Eye (tissue), 1 donor: Measurements from ENCODE around the gene ALDH3A2.
A peak's percentile ranks its signal among the peaks of the same experiment; 100 is the strongest.

ENCODE experiments used
- DNase-seq: peaks from one replicate; pipeline ENCODE4 v3.0.0-alpha.2; 2015

The ALDH3A2 gene

DNA sequence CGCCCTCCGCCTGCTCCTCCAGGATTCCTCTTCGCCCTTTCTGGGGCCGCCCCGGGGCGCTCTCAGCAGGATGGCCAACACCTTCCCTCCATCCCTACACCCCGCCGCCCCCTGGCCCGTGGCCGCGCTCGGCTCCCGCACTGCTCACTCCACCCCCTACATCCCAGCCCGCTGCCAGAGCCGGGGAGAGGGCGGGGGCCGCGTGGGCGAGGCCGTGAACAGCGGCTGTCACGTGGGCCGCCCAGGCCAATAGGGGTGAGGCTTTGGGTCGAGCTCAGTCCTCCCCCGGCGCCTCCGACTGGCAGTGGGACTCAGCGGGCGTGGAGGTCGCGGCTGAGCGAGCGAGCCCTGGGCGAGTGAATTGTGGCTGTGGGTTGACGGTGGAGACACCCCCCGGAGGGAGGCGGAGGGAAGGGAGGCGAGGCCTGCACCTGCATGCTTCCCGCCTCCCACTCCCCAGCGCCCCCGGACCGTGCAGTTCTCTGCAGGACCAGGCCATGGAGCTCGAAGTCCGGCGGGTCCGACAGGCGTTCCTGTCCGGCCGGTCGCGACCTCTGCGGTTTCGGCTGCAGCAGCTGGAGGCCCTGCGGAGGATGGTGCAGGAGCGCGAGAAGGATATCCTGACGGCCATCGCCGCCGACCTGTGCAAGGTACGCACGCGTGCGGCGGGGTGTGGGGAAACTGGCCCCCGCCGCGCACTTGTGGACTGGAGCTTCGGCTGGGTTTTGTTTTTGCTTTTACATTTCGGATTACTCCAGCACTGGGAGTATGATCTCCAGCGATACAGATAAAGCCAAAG, at the start of gene ALDH3A2:
Gene ALDH3A2 (plus strand): TSS at position 277 of the 799 bp plus-strand sequence. CDS start 221 bp downstream, at position 498.
- DNase-seq = peak; percentile 98

- no peak for DNase-seq
These were observed 38.2 kb upstream of the ALDH3A2 start for GRCh38 chr17:19610311-19610710.

DNA sequence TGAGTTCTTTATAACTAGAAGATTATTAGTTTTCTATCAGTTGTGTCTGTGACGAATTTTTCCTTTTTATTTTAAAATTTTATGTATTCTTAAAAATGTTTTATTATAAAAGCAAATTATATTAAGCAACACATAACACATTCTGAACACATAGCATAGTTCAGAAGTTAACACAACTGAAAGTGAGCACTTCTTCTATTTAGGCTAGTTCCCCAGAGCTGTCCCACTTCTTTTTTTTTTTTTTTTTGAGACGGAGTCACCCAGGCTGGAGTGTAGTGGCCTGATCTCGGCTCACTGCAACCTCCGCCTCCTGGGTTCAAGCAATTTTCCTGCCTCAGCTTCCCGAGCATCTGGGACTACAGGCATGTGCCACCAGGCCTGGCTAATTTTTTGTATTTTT, 37.7 kb upstream of the ALDH3A2 start:
- DNase-seq = no peak

- DNase-seq = no peak
These were observed 34.6 kb upstream of the ALDH3A2 start for GRCh38 chr17:19613979-19614378.

DNA sequence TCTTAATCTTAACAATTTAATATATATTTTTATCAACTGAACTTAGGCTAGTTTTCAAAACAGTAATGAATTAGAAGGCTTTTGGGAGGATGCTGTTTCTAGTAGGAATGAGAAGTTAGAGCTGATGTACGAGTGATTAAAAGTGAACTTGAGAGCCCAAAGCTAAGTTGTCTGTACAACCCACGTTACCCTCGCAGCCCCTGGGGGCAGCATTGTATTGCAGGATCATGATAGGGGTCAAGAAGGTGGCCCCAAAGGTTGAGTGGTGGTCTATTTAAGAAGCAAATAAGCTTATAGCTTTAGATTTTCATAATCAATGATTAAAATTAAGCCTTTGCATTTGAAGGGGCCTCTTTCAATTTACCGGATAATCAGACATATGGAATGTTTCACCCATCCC, 33.7 kb upstream of the ALDH3A2 start:
- no peak for DNase-seq

GRCh38 chr17:19618015-19618414, 30.5 kb upstream of the ALDH3A2 start:
- DNase-seq = no peak

- peak; percentile 36 for DNase-seq
These were observed 28.7 kb upstream of the ALDH3A2 start for GRCh38 chr17:19619705-19620325.

DNA sequence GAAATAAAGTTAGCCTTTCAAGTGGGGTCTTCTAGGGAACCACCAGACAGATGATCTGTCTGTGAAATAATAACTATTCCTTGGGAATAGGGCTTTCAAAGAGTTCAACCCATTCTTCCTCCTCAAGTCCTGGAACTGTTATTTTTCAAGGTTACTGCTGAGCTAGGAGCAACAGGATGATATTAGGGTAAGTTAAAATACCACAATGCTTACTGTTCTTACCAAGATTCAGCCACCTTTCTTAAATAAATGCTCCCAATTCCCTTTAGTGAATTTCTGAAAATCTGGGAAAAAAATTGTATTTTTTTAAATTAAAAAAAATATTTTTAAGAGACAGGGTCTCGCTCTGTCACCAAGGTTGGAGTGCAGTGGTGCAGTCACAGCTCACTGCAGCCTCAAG, 26.9 kb upstream of the ALDH3A2 start:
- no peak for DNase-seq

DNA sequence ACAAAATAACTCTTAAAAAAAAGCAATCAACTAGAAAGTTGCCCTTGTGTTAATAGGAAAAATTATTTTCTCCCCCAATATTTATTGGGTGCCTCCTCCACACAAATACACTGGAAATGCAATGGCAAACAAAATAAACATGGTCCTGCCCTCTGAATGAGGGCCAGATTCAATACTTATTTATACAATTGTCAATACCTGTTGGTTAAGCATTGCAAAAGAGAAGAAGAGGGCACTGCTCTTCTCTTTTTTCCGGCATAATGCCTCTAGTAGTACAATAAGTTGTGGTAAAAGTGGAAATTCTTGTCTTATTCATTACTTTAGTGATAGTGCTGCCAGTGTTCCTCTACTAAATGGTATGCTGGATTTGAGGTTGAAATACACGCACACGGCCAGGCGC, 22.5 kb upstream of the ALDH3A2 start:
- DNase-seq = no peak

DNA sequence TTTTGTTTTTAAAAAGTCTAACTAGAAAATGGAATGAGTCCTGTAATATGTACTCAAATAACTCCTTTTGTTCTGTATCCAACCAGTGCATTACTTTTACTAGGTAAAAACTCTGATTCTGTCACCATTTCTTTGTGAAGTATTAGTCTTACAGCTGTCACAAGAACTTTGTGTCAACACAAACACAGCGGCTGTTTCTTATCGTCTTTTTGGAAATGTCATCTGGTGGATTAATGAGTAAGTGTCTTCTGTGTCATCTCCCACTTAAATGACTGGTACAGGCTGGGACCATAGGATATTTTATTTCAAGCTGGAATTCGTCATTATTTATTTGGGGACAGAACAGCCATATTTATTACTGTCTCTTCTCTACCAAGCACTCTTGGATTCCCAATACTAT, 19.1 kb upstream of the ALDH3A2 start:
- no peak for DNase-seq

DNA sequence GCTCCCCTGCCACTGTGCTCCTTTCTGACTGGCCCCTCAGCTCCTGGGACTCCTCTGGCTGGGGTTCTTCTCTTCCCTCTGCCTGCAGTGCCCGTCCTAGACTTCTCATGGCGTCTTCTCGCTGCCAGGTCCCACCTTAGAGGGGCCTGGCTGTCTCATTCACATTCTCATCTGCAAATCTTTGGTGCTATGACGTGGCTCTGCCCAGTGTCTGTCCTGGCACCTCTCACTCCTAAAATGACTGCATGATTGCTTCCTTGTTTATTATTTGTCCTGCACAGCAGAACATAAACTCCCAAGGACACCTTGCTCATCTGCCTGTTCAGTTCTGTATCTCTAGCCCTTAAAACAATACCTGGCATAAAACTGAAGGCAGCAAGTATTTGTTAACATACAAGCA, 18.5 kb upstream of the ALDH3A2 start:
- DNase-seq = no peak

DNA sequence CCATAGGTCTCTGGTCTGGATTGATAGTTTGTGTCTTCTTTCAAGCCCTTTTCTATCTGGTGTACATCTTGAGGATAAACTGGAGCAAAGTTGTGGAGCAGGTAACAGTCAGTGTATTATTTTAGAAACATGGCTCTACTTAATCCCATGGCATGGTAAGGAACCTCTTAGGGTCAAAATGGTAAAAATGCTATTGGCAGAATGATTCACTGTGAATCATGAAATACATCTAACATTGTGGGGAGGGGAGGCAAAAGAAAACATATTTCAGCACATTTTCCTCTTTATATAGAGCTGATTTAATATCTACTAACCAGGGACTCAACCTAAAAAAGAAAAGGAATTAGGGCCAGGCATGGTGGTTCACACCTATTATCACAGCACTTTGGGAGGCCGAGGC, 17.9 kb upstream of the ALDH3A2 start:
- no peak for DNase-seq

- no peak for DNase-seq
These were observed 16.6 kb upstream of the ALDH3A2 start for GRCh38 chr17:19631905-19632304.

GRCh38 chr17:19641687-19642372, 6.7 kb upstream of the ALDH3A2 start:
- no peak for DNase-seq

DNA sequence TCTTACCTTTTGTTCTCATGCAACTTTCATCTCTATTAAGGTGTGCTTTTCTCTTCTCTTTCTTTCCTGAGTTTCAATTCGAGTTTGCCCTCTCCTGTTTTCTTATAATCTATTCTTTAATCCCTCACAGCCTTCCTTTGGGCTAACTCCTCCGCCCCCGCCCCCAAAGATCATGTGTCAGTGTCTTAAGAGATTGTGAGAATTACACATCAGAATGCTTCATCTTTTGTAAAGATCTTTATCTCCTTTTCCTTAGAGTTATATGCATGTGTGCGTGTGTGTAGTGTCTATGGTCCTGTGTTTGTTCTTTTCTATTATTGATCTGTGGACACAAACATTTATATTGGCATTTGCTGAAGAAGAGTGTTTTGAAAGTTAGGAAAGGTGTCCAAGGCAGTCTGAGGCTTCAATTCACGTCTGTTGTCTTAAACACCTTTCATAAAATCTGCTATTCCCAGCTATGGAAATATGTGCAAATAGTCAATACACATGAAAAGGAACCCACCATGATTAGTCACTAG, 6.1 kb upstream of the ALDH3A2 start:
- no peak for DNase-seq

GRCh38 chr17:19644493-19645210, 3.9 kb upstream of the ALDH3A2 start:
- DNase-seq = no peak

DNA sequence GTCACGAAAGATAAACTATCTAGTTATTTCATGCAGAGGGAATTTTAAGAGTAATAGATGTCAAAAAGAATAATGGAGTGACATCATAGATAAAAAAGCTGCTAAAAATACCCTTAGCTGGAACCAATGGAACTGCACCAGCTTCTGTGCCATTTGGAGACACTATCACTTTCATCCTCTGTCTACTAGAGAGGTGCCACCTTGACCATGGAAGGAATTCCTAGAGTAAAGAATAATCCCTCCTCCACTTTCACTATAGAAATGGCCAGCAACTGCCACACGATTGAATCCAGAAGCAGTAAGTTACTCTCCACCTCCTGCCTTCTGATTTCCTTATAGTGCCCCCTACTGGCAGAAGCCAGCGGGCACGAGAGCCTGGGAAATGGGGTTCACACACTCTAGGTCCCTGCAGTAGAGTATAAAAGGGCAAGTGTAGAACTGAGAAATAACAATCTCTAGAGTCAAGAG, 2.8 kb upstream of the ALDH3A2 start:
- peak; percentile 51 for DNase-seq

GRCh38 chr17:19646788-19647696, 1.5 kb upstream of the ALDH3A2 start:
- no peak for DNase-seq

DNA sequence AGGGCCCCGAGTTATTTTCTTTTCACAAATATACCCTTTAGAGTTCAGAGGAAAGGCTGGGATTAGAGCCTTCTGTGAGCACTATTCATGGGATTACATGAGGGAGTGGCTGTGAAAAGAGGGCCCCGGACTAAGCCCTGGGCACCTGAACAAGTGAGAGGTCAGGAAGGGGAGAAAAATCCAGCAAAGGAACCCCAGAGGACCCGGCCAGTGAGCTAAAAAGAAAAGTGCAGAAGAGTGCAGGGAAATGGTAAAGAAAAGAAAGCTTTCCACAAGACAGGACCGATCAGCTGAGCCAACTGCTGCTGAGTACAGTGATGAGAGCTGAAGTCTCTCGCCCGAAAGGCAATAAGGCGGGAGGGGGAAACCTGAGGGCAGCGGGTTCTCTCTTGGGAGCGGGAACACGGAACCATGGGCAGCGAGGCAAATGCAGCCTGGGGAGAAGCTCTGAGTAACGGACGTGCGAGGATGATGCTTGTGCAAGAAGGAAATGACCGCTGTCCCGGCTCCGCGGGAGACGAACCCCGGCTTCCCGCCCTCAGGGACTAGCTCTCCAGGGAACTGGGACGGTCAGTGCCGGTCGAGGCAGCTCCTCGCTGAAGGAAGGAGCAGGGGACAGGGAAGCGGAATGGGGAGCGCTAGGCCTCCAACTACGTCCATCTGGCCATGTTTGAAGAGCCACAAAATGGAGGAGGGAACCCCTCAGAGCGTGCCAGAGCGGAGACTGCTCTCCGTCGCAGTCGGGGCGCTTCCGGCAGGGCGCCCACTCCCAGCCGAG, 665 bp upstream of the ALDH3A2 start:
- peak; percentile 87 for DNase-seq

DNA sequence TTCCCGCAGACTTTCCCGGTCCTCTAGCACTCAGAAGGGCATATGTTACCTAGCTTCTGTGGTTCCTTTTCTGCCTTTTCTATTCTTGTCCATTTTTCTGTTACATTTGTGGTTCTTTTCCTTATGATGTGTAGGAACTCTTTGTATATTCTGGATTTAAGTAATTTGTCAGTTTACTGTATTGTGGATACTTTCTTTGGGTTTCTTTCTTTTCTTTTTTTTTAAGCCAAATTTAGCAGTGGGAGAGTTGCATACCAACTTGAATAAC, 657 bp downstream of the ALDH3A2 start:
- no peak for DNase-seq

- no peak for DNase-seq
These were observed 2.3 kb downstream of the ALDH3A2 start for GRCh38 chr17:19650826-19651225.
